GM12891 (cell line): ENCODE measurements around the gene IPPK.

Experiments
- POLR2A ChIP-seq: IDR thresholded peaks from 2 replicates; pipeline ENCODE4 v1.6.1; 2011; ENCODE audit warnings: low read depth, low read length, control low read depth
- POLR2AphosphoS5 ChIP-seq: IDR thresholded peaks from 2 replicates; pipeline ENCODE4 v1.6.1; 2011; ENCODE audit warnings: low read depth, low read length, control low read depth
- POU2F2 ChIP-seq: IDR thresholded peaks from 2 replicates; pipeline ENCODE4 v1.6.1; 2011; ENCODE audit warnings: low read depth, mild to moderate bottlenecking, control low read depth, low read length, moderate library complexity

DNA sequence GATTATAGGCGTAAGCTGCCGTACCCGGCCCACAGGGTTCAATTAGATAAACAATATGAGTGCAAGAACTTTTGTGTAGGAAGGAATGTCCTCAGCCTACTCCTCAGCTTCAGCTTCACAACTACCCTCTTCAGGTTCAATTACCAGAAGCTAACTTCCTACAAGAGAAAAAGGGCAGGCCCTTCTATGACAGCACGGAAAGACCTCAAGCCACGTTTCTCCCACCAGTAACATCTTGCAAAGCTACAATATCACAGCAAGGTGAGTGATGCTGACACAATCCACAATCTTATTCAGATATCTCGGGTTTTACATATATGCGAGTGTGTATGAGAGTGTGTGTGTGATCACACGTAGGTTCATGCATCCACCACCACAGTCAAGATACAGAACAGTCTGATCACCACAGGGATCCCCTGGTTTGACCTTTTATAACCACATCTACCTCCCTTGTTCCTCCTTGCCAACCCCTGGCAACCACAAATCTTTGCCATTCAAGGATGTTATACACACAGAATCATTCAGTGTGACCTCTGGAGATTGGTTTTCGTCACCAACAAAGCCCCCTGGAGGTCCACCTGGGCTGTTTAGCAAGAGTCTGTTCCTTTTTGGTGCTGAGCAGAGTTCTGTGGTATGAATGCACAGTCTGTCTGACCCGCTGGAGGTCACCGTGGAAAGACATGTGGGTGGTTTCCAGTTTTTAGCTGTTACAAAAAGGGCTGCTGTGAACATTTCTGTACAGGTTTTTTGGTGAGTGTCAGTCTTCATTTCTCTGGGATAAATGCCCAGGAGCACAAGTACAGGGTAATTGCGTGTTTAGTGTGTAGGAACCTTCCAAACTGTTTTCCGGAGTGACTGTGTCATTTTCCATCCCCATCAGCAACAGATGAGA is 38.2 kb downstream of the IPPK start:
- TF ChIP-seq POLR2AphosphoS5: no peak
- TF ChIP-seq POLR2A: no peak
- TF ChIP-seq POU2F2: 0 out of 2 replicates have a peak, but pooled peaks have one; percentile 49
